NT2/D1 (cell line): Measurements from ENCODE around the gene GRK4.

Experiments
- DNase-seq: peaks from one replicate; pipeline ENCODE4 v3.0.0-alpha.2; 2011; ENCODE audit warnings: low read depth, low spot score
- H3K27me3 ChIP-seq: 2 replicates; pipeline ENCODE4 v1.6.0; 2011; ENCODE audit warnings: mild to moderate bottlenecking; ENCODE audit not compliant: insufficient read length, insufficient read depth
- H3K36me3 ChIP-seq: 2 replicates; pipeline ENCODE4 v1.6.1; 2011; ENCODE audit warnings: mild to moderate bottlenecking, low read length, mixed read lengths; ENCODE audit not compliant: insufficient read depth, insufficient read length
- H3K4me1 ChIP-seq: 2 replicates; pipeline ENCODE4 v1.5.1; 2011; ENCODE audit not compliant: insufficient read depth, insufficient read length
- H3K4me3 ChIP-seq: 2 replicates; pipeline ENCODE4 v1.5.1; 2011; ENCODE audit warnings: low read depth; ENCODE audit not compliant: insufficient read length
- H3K9ac ChIP-seq: 2 replicates; pipeline ENCODE4 v1.6.0; 2011; ENCODE audit warnings: low read depth; ENCODE audit not compliant: insufficient read length
- H3K9me3 ChIP-seq: 2 replicates; pipeline ENCODE4 v1.5.1; 2011; ENCODE audit warnings: mild to moderate bottlenecking, low read length; ENCODE audit not compliant: insufficient read depth
- SUZ12 ChIP-seq: IDR thresholded peaks from 2 replicates; pipeline ENCODE4 v1.6.1; 2011; ENCODE audit not compliant: insufficient read length, insufficient read depth; ENCODE audit errors: extremely low read depth
- YY1 ChIP-seq: IDR thresholded peaks from 2 replicates; pipeline ENCODE4 v1.6.1; 2011; ENCODE audit not compliant: insufficient read length, insufficient read depth
- ZNF274 ChIP-seq: IDR thresholded peaks from 2 replicates; pipeline ENCODE4 v1.6.1; 2011; ENCODE audit warnings: mild to moderate bottlenecking, low read depth, low read length

GRK4 gene

DNA sequence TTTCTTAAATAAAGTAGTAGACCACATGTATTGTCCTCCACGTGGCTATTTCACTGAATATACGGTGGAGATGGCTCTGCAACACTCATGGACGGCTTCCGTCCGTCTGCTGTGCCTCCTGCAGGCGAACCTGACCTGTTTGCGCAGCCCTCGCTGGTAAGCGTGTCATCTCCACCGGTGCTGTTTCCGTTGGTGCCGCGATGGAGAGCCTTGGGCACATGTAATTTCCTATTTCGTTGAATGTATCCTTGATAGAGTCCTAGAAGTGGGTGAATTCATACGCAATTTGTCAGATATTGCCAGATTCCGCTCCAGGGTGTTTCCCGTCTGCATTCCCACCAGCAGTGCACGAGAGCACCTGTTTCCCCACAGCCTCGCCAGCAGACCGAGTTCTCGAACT is 62.5 kb downstream of the GRK4 start:
- TF ChIP-seq ZNF274 (no peak), SUZ12 (no peak), YY1 (no peak)
- DNase-seq = no peak
- H3K27me3 ChIP-seq = no peaks in the 10 kb centered on the region
- H3K36me3 ChIP-seq = no peaks in the 10 kb centered on the region
- no peak overlapping the region for H3K4me3 ChIP-seq
- H3K4me1 ChIP-seq = no peaks in the 10 kb centered on the region
- peaks cover 10% of the 10 kb centered on the region for H3K9me3 ChIP-seq
- H3K9ac ChIP-seq = no peak overlapping the region

DNA sequence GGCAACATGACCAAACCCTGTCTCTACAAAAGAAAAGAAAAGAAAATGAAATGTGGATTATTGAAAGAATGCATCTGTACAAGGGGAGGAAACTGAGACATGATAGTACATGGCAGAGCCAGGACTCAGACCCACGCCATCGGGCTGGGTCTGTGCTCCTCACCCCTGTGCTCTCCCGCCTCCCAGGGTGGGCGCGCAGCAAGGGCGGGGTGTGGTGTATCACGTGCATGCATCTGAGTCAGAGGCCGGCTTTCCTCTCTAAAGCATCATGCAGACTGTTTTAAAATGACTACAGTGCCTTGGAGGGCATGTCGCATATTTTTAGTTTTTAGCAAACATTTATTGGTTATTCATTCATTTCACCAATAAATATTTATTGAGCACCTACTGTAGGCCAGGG is 63.2 kb downstream of the GRK4 start:
- Histone ChIP-seq H3K36me3 (no peaks in the 10 kb centered on the region), H3K4me3 (no peak overlapping the region), H3K27me3 (no peaks in the 10 kb centered on the region), H3K4me1 (no peaks in the 10 kb centered on the region), H3K9ac (no peak overlapping the region), H3K9me3 (peaks cover 10% of the 10 kb centered on the region)
- TF ChIP-seq ZNF274 = no peak
- TF ChIP-seq YY1 = no peak
- no peak for TF ChIP-seq SUZ12
- DNase-seq = no peak

GRCh38 chr4:3029464-3029863 is 66.1 kb downstream of the GRK4 start:
- Histone ChIP-seq H3K9me3 (no peaks in the 10 kb centered on the region), H3K36me3 (no peaks in the 10 kb centered on the region), H3K9ac (no peak overlapping the region), H3K4me3 (no peak overlapping the region), H3K27me3 (no peaks in the 10 kb centered on the region), H3K4me1 (no peaks in the 10 kb centered on the region)
- no peak for TF ChIP-seq SUZ12
- no peak for TF ChIP-seq YY1
- TF ChIP-seq ZNF274 = no peak
- no peak for DNase-seq

DNA sequence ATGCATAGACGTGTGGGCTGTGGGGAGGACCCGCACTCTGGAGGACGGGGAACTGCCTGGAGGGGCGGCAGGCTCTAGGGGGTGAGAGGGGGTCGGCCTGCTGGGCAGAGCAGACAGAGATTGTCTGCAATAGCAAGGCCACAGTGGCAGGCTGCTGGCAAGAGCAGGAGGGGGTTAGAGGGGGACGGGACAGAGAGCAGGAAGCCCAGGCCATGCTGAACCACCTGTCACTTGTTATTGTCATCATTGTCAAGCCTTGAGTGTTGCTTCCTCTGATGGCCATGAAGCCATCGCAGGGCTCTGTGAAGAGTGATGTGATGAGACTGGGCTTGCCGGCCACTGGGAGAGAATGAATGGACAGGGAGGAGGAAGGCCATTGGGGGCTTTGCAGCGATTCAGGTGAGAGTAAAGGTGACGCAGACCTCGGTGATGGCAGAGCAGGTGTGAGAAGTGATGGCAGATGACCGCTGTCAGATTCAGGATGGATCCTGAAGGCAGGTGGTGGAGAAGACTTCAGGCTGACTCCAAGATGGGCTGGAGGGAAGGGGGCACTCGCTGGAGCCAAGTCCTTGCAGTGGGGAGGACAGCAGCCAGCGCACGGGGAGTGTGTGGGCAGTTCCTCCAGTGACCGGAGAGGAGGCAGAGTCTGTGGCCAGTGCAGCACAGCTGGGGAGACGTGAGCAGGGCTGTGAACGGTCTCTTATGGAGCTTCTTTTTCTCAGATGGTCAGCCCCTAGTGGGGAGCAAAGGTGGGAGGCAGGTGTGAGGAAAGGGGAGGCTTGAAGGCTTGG is 67.4 kb downstream of the GRK4 start:
- no peak for TF ChIP-seq SUZ12
- TF ChIP-seq ZNF274 = no peak
- TF ChIP-seq YY1 = no peak
- H3K36me3 ChIP-seq = no peaks in the 10 kb centered on the region
- H3K4me1 ChIP-seq = no peaks in the 10 kb centered on the region
- H3K9me3 ChIP-seq = no peaks in the 10 kb centered on the region
- H3K4me3 ChIP-seq = no peak overlapping the region
- H3K27me3 ChIP-seq = no peaks in the 10 kb centered on the region
- H3K9ac ChIP-seq = no peak overlapping the region
- DNase-seq = no peak

DNA sequence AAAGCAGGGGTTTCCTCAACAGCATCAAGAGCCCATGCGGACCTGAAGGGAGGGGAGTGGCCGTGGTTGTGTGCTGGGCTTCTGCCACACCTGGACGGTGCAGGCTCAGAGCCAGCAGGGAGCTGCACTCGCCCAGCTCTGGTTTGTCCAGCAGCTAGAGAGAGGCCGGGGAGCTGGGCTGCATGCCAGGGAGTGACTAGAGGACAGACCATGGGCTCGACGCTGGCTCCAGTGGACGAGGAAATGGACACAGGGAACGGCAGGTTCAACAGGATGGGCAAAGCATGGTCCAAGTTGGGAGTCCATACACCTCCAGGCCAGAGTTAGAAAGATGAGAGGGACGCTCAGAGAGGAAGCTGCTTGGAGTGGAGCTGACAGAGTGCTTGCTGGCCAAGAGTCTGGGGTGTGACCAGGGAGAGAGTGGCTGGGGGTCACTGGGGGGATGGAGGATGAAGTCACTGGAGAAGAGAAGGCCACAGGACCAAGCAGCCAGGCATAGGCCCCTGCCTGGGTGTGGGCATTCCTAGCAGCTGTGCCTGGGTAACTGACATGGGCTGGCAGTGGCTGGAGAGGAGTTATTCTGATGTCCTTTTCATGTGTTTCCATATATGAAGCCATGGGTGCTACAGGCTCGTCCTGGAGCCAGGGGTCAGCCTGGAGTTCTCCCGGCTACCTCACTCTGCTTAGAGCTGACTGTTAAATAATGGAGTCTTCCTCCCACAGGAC is 68.1 kb downstream of the GRK4 start:
- H3K27me3 ChIP-seq = peaks cover 3% of the 10 kb centered on the region
- peaks cover 3% of the 10 kb centered on the region for H3K4me1 ChIP-seq
- DNase-seq = no peak
- no peaks in the 10 kb centered on the region for H3K36me3 ChIP-seq
- H3K9ac ChIP-seq = no peak overlapping the region
- H3K9me3 ChIP-seq = no peaks in the 10 kb centered on the region
- no peak for TF ChIP-seq SUZ12
- no peak for TF ChIP-seq ZNF274
- TF ChIP-seq YY1 = no peak
- H3K4me3 ChIP-seq = no peak overlapping the region

DNA sequence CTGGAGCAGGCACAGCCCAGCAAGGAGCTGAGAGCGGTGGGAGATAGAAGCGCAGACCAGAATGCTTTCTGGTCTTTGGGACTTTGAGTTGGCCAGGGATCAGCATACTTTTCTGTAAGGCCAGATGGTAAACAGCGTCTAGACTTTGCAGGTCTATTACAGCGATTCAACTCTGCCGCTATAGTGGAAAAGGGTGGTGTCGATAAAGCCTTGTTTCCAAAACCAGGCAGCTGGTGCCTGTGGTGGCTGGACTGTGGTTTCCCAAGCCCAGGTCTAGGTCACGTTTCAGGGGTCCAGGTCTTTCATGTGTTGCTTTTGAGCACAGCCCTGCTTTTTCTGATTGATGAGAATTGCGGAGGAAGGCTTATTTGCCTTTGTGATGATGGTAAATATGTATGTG is 70.9 kb downstream of the GRK4 start:
- H3K27me3 ChIP-seq = peaks cover 5% of the 10 kb centered on the region
- no peak for DNase-seq
- peaks cover 5% of the 10 kb centered on the region for H3K4me1 ChIP-seq
- H3K9ac ChIP-seq = no peak overlapping the region
- no peaks in the 10 kb centered on the region for H3K9me3 ChIP-seq
- TF ChIP-seq YY1 = no peak
- TF ChIP-seq SUZ12 = no peak
- TF ChIP-seq ZNF274 = no peak
- no peak overlapping the region for H3K4me3 ChIP-seq
- no peaks in the 10 kb centered on the region for H3K36me3 ChIP-seq

DNA sequence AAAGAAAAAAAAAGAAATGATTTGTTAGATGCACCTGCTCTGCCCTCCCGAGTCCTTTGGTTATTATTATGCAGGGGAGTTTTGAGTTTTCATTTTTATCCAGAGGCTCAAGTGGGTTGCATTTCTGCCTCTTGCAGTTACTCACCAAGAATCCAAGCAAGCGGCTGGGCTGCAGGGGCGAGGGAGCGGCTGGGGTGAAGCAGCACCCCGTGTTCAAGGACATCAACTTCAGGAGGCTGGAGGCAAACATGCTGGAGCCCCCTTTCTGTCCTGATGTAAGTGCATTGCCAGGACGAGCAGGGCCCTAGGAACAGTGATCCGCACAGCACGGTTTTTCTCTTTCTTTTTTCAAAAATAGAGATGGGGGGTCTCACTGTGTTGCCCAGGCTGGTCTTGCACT is 71.9 kb downstream of the GRK4 start:
- Histone ChIP-seq H3K4me1 (peaks cover 5% of the 10 kb centered on the region), H3K9me3 (no peaks in the 10 kb centered on the region), H3K9ac (no peak overlapping the region), H3K36me3 (no peaks in the 10 kb centered on the region), H3K4me3 (no peak overlapping the region), H3K27me3 (peaks cover 5% of the 10 kb centered on the region)
- no peak for DNase-seq
- no peak for TF ChIP-seq YY1
